Ovary (tissue), 9 donors: ENCODE results near the gene ZNF519. TPM values are rescaled to one million over a fixed set of nuclear protein-coding genes. Genes with fewer than 3 reads are reported as not detected.

ENCODE experiments used
- DNase-seq, 5 donors: peaks; one replicate each; pipeline ENCODE4 v3.0.0-alpha.2; 2019 to 2020
- H3K27ac ChIP-seq, 2 donors: fragments of 200-600 bp; one replicate each; pipeline versions ENCODE4 v1.5.1 to v1.8.0; 2019 to 2022
- H3K27me3 ChIP-seq: fragments of 200-600 bp; one replicate; pipeline ENCODE4 v1.8.0; 2022
- H3K36me3 ChIP-seq: fragments of 200-600 bp; sonication (generic); one replicate; pipeline ENCODE4 v1.5.1; 2019
- H3K4me1 ChIP-seq: one replicate; pipeline ENCODE4 v1.8.1; 2013; ENCODE audit warnings: mild to moderate bottlenecking, moderate library complexity; ENCODE audit not compliant: insufficient read depth
- H3K4me3 ChIP-seq: fragments of 200-600 bp; sonication (generic); one replicate; pipeline ENCODE4 v1.5.1; 2017
- H3K9me3 ChIP-seq, 2 donors: fragments of 200-600 bp in 1 of 2; sonication (generic) in 1 of 2; one replicate each; pipeline versions ENCODE4 v1.5.1 to v1.8.1; 2013 to 2019; ENCODE audit warnings: mild to moderate bottlenecking in 1 of 2, moderate library complexity in 1 of 2
- EP300 ChIP-seq: sonication (generic); formaldehyde crosslinking; IDR thresholded peaks from one replicate; pipeline ENCODE4 v1.6.1; 2017; ENCODE audit warnings: antibody characterized with exemption
- POLR2A ChIP-seq: fragments of 450-650 bp; IDR thresholded peaks from one replicate; pipeline ENCODE4 v1.6.1; 2017; ENCODE audit warnings: antibody characterized with exemption, mild to moderate bottlenecking, moderate library complexity
- WGBS, 3 donors: extraction: QIAGEN DNeasy Blood & Tissue Kit in 1 of 3; methylation state at CpG; one replicate each; pipeline versions ENCODE4 v1.1.5 to v1.1.7; 2013 to 2017; 5-methylcytosine and 5-hydroxymethylcytosine counted together
- intact Hi-C, 4 donors: fragments of 100-400 bp; cut with DNase I; formaldehyde crosslinking; loops; one replicate each; pipeline versions ENCODE4 v1.11.0 to v1.15.1; 2022 to 2023
- polyA plus RNA-seq, 2 donors: library from polyadenylated mRNA; stranded (reverse); fragments of 200-250 nt in 1 of 2; fragments of 350-450 nt in 1 of 2; fragmentation: Illumina TruSeq in 1 of 2; extraction: RNeasy Lipid Tissue Mini Kit (QIAGEN cat#74804) in 1 of 2; gene quantifications; one replicate each; pipeline ENCODE4 v1.2.3, GENCODE V29; 2013 to 2014
- total RNA-seq, 7 donors: library from RNA; depleted of rRNA in 2 of 7; stranded (reverse); fragments of >200 nt in 2 of 7; fragmentation: NEBNext Ultra II Directional in 3 of 7; extraction: Animal tissue kit (Norgen Biotek cat#: 25700) in 3 of 7; gene quantifications; one replicate each; pipeline versions ENCODE4 v1.1.0 to v1.2.4, GENCODE V29; 2016 to 2023
- TF ChIP-seq, protein P1 (sequence below), 3 donors: fragments of 450-650 bp in 2 of 3; fragments of 200-600 bp in 1 of 3; IDR thresholded peaks; one replicate each; pipeline versions ENCODE4 v1.5.1 to v1.8.0; 2016 to 2022; ENCODE audit warnings: antibody characterized with exemption in 3 of 3, mild to moderate bottlenecking in 1 of 3
- donor health status: DM: no; HTN: no; CAD: no; lungs with moderate emphysema.
- donor health status: DM: no; HTN: no; CAD: no.
- donor health status: Bipolar disorder and iron deficiency.
- donor health status: DM: yes; HTN: yes; CAD: no.
- donor health status: DM: no; HTN: no; CAD: no.
- donor health status: DM: yes; HTN: yes; CAD: no.

The ZNF519 gene
- total and polyA plus RNA-seq, 9 donors = 5.1 to 13.1 (median 8.9) TPM

DNA sequence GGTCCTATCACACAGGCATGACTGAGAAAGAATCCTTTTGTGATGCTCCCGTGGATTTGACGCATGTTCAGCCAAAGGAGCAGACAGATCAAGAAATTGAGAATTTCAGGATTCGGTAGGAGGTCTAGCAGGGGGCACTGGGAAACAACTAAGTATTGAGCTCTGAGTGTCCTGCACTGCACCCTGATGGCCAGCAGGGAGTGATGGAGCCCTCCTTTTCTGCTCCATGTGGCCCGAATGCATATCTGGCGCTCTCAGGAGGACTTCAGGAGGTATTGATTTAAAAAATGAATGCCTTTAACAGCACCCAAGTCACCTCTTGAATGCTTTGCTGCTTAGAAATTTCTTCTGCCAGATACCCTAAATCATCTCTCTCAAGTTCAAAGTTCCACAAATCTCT is 58.0 kb downstream of the ZNF519 start:
- intact Hi-C loops = no loop called here
- DNase-seq = no peak
- H3K4me1 ChIP-seq = no peaks in the 10 kb centered on the region
- H3K27me3 ChIP-seq = no peaks in the 10 kb centered on the region
- WGBS, 3 donors = 93 to 97% (median 96%) methylated on average over 5 of the region's 5 CpGs
- TF ChIP-seq, protein P1, sequence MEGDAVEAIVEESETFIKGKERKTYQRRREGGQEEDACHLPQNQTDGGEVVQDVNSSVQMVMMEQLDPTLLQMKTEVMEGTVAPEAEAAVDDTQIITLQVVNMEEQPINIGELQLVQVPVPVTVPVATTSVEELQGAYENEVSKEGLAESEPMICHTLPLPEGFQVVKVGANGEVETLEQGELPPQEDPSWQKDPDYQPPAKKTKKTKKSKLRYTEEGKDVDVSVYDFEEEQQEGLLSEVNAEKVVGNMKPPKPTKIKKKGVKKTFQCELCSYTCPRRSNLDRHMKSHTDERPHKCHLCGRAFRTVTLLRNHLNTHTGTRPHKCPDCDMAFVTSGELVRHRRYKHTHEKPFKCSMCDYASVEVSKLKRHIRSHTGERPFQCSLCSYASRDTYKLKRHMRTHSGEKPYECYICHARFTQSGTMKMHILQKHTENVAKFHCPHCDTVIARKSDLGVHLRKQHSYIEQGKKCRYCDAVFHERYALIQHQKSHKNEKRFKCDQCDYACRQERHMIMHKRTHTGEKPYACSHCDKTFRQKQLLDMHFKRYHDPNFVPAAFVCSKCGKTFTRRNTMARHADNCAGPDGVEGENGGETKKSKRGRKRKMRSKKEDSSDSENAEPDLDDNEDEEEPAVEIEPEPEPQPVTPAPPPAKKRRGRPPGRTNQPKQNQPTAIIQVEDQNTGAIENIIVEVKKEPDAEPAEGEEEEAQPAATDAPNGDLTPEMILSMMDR (IDR thresholded peaks at IDR 0.05) = no peak
- TF ChIP-seq POLR2A = no peak
- TF ChIP-seq EP300 = no peak
- H3K27ac ChIP-seq = no peak overlapping the region
- peaks cover 0 to 4% of the 10 kb centered on the region in 2 donors for H3K9me3 ChIP-seq
- no peak overlapping the region for H3K4me3 ChIP-seq
- no peaks in the 10 kb centered on the region for H3K36me3 ChIP-seq

DNA sequence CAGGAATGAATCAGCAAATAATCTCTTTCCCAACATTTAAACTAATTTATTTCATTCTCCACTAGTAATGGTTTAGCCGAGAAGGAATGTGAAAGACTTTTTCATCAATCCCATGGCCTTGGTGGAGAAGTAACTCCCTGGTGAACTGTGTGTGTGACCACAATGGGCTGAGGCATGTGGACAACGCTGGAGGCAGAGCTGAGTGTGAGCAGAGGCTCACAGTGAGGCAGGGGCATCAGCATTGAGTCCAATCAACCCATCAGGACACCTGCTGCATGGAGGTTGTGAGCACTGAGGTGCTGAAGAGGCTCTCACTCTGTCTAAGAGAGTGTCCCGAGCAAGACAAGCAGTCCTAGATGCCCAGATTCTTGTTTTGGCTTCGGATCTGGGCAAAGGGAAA is 78.6 kb downstream of the ZNF519 start:
- 78 to 85% (median 81%) methylated on average over 4 of the region's 4 CpGs for WGBS, 3 donors
- intact Hi-C loops = loop anchor here in 1 of 4 donors (5.0 kb wide), 1 partner anchor 841 kb away; no protein-coding TSS in a partner anchor

More for the DNA sequence above, 78.6 kb downstream of the ZNF519 start:
- TF ChIP-seq, protein P1 (IDR thresholded peaks at IDR 0.05) = no peak
- TF ChIP-seq EP300 = no peak
- no peak for TF ChIP-seq POLR2A
- DNase-seq = no peak
- no peaks in the 10 kb centered on the region for H3K4me1 ChIP-seq
- no peaks in the 10 kb centered on the region for H3K9me3 ChIP-seq
- no peak overlapping the region for H3K27ac ChIP-seq
- no peak overlapping the region for H3K4me3 ChIP-seq
- H3K27me3 ChIP-seq = no peaks in the 10 kb centered on the region
- H3K36me3 ChIP-seq = no peaks in the 10 kb centered on the region

Other genes starting within 250 kb of the ZNF519 start
- under 1 TPM in 1 of 7 donors, not detected in 6; 0.05 TPM for gene MC2R, start 216.9 kb downstream of the ZNF519 start, total RNA-seq
- gene MC2R, start 216.9 kb downstream of the ZNF519 start, polyA plus RNA-seq = under 1 TPM in 1 of 2 donors, not detected in 1; 0.05 TPM